ENCODE measurements around the gene MYD88.

Gene MYD88

GRCh38 chr3:38147421-38147820 is 9.0 kb downstream of the MYD88 start:
- TF ChIP-seq, protein P1, sequence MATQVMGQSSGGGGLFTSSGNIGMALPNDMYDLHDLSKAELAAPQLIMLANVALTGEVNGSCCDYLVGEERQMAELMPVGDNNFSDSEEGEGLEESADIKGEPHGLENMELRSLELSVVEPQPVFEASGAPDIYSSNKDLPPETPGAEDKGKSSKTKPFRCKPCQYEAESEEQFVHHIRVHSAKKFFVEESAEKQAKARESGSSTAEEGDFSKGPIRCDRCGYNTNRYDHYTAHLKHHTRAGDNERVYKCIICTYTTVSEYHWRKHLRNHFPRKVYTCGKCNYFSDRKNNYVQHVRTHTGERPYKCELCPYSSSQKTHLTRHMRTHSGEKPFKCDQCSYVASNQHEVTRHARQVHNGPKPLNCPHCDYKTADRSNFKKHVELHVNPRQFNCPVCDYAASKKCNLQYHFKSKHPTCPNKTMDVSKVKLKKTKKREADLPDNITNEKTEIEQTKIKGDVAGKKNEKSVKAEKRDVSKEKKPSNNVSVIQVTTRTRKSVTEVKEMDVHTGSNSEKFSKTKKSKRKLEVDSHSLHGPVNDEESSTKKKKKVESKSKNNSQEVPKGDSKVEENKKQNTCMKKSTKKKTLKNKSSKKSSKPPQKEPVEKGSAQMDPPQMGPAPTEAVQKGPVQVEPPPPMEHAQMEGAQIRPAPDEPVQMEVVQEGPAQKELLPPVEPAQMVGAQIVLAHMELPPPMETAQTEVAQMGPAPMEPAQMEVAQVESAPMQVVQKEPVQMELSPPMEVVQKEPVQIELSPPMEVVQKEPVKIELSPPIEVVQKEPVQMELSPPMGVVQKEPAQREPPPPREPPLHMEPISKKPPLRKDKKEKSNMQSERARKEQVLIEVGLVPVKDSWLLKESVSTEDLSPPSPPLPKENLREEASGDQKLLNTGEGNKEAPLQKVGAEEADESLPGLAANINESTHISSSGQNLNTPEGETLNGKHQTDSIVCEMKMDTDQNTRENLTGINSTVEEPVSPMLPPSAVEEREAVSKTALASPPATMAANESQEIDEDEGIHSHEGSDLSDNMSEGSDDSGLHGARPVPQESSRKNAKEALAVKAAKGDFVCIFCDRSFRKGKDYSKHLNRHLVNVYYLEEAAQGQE (IDR thresholded peaks at IDR 0.05; ENCODE audit: insufficient read depth in 1 of 2, low read depth in 2 of 2, low read length in 2 of 2) = no peak
- no peak for TF ChIP-seq SIN3A (IDR thresholded peaks at IDR 0.05; ENCODE audit: borderline replicate concordance, insufficient read depth, low read length)
- TF ChIP-seq TAF1 (IDR thresholded peaks at IDR 0.05; ENCODE audit: borderline replicate concordance, insufficient read depth, low read length) = no peak
- no peak for TF ChIP-seq FOXP2 (optimal IDR thresholded peaks at IDR 0.05; ENCODE audit: borderline replicate concordance, extremely low read depth, extremely low read length, insufficient read depth)
- no peak for TF ChIP-seq POLR2AphosphoS5 (IDR thresholded peaks at IDR 0.05; ENCODE audit: low read depth, low read length)

GRCh38 chr3:38148311-38148882 is 9.9 kb downstream of the MYD88 start:
- TF ChIP-seq SIN3A (IDR thresholded peaks at IDR 0.05; ENCODE audit: borderline replicate concordance, insufficient read depth, low read length) = no peak
- TF ChIP-seq FOXP2 (optimal IDR thresholded peaks at IDR 0.05; ENCODE audit: borderline replicate concordance, extremely low read depth, extremely low read length, insufficient read depth) = no peak
- TF ChIP-seq, protein P1 (IDR thresholded peaks at IDR 0.05; ENCODE audit: insufficient read depth in 1 of 2, low read depth in 2 of 2, low read length in 2 of 2) = no peak
- no peak for TF ChIP-seq POLR2AphosphoS5 (IDR thresholded peaks at IDR 0.05; ENCODE audit: low read depth, low read length)
- no peak for TF ChIP-seq TAF1 (IDR thresholded peaks at IDR 0.05; ENCODE audit: borderline replicate concordance, insufficient read depth, low read length)

DNA sequence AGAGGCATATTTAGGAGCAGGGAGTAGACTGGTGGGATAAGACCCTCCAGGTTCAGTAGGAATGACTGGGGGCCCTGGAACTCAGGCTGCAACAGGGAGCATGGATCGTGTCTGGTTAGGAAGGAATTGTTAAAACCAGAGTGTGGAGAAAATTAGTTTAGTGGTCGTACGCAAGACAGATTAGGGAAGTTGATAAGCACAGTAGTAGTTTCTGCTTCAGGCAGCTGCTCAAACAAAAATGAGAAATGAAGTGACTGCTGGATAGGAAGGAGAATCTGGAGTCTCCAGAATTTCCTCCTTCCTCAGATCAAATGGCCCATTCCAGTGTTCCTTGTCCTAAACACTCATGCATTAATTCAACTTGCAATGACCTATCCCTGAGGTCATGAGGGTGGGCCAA is 11.2 kb downstream of the MYD88 start:
- TF ChIP-seq SIN3A (IDR thresholded peaks at IDR 0.05; ENCODE audit: borderline replicate concordance, insufficient read depth, low read length) = no peak
- no peak for TF ChIP-seq POLR2AphosphoS5 (IDR thresholded peaks at IDR 0.05; ENCODE audit: low read depth, low read length)
- TF ChIP-seq, protein P1 (IDR thresholded peaks at IDR 0.05; ENCODE audit: insufficient read depth in 1 of 2, low read depth in 2 of 2, low read length in 2 of 2) = no peak
- no peak for TF ChIP-seq TAF1 (IDR thresholded peaks at IDR 0.05; ENCODE audit: borderline replicate concordance, insufficient read depth, low read length)
- no peak for TF ChIP-seq FOXP2 (optimal IDR thresholded peaks at IDR 0.05; ENCODE audit: borderline replicate concordance, extremely low read depth, extremely low read length, insufficient read depth)

GRCh38 chr3:38150780-38151528 is 12.5 kb downstream of the MYD88 start:
- TF ChIP-seq SIN3A (IDR thresholded peaks at IDR 0.05; ENCODE audit: borderline replicate concordance, insufficient read depth, low read length) (no peak), FOXP2 (optimal IDR thresholded peaks at IDR 0.05; ENCODE audit: borderline replicate concordance, extremely low read depth, extremely low read length, insufficient read depth) (no peak), POLR2AphosphoS5 (IDR thresholded peaks at IDR 0.05; ENCODE audit: low read depth, low read length) (no peak), TAF1 (IDR thresholded peaks at IDR 0.05; ENCODE audit: borderline replicate concordance, insufficient read depth, low read length) (no peak)
- TF ChIP-seq, protein P1 (IDR thresholded peaks at IDR 0.05; ENCODE audit: insufficient read depth in 1 of 2, low read depth in 2 of 2, low read length in 2 of 2) = no peak

Measured in PFSK-1 (cell line).